NCI-H460 (cell line): ENCODE measurements around the gene TMEM45B. TPM values are rescaled to one million over a fixed set of nuclear protein-coding genes. Genes with fewer than 3 reads are reported as not detected.
"Not testable (repeated sequence)": the region's sequence is repeated elsewhere in the genome, so short reads cannot be mapped to it uniquely, and the experiment has no call there.

Experiments used
- DNase-seq: peaks from one replicate; pipeline ENCODE4 v3.0.0-alpha.2; 2016; ENCODE audit warnings: low read depth; ENCODE audit errors: extremely low read depth
- polyA plus RNA-seq: library from polyadenylated mRNA; depleted of rRNA; stranded (reverse); fragments of >200 nt; gene quantifications from 2 replicates; pipeline ENCODE4 v1.2.3, GENCODE V29; 2014; cell fraction: nucleus; rRNA removed
- total RNA-seq: library from RNA; depleted of rRNA; stranded (reverse); fragments of >200 nt; shearing (Covaris generic); gene quantifications from 2 replicates; pipeline ENCODE4 v1.2.3, GENCODE V29; 2014; rRNA removed

The TMEM45B gene
- not detected in 2 replicates for total RNA-seq
- polyA plus RNA-seq = not detected in 2 replicates

GRCh38 chr11:129815596-129816461 lies at the start of gene TMEM45B:
TMEM45B (plus strand) TSS chr11:129815848; CDS start chr11:129852483, 36,635 bp downstream.
- no peak for DNase-seq

- peak; percentile 9 for DNase-seq
These were observed 48.6 kb upstream of the TMEM45B start for GRCh38 chr11:129766898-129767604.

DNA sequence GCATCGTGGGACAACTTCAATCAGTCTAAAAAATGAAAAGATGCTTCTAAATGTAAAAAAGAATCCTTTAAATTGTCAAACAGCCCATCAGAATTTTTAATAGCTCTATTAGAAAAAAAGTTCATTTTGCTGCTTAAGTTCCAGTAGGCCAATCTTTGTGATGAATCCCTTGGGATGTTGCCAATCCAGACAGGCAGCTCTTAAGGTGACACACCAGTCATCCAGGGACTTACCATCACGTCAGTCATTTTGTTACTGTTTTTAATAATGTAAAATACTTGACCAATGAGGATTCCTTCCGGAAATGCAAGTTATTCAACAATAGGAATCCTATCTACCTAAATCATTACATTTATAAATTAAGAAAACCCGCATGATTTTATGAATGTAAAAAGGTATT lies 47.8 kb upstream of the TMEM45B start:
- no peak for DNase-seq

GRCh38 chr11:129768356-129768755 lies 47.3 kb upstream of the TMEM45B start:
- no peak for DNase-seq

DNA sequence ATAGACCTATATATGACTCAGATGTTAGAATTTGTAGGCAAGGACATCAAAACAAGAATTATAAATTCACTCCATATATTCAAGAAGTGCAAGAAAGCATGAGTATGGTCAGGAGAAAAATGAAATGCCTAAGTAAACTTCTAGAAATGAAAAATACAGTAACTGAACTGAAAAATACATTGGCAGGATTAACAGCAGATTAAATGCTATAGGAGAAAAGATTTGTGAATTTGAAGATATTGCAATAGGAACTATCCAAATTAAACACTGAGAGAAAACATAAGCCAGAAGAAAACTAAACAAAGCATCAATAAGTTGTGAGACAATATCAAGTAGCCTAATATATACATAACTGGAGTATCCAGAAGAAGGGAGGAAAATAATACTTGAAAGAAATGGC lies 46.6 kb upstream of the TMEM45B start:
- no peak for DNase-seq

DNA sequence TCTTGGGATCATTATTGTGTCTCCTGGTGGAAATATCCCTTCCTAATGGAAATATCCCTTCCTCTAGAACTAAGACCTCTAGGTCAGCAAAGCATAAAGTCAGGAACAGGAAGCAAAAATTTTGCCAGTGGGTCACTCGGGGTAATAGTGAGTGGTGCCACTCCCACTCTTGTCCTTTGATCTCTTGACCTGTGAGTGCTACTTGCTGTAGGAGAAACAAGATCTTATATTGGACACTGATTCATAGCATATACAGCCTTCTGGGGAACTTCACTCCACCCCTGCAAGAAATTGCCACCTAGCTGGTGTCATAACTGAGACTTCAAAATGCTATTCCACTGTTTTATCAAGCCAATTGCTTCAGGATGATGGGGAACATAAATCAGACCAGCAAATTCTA lies 44.7 kb upstream of the TMEM45B start:
- DNase-seq = no peak

DNA sequence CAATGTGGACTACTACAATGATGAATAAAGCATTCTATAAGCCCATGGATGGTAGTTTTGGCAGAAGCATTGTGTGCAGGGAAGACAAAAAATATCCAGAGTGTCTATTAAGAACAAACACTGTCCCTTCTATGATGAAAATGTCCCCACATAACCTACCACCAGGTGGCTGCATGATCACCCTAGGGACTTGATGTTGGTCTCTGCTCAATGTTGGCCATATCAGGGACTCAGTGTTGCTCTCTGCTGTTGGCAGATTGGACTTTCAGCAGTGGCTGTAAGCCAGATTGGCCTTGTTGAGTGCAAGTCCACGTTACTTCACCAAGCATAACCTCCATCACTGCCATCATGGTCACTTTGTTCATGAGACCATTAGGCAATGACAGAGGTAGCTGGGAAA lies 44.2 kb upstream of the TMEM45B start:
- DNase-seq = not testable (repeated sequence)

DNA sequence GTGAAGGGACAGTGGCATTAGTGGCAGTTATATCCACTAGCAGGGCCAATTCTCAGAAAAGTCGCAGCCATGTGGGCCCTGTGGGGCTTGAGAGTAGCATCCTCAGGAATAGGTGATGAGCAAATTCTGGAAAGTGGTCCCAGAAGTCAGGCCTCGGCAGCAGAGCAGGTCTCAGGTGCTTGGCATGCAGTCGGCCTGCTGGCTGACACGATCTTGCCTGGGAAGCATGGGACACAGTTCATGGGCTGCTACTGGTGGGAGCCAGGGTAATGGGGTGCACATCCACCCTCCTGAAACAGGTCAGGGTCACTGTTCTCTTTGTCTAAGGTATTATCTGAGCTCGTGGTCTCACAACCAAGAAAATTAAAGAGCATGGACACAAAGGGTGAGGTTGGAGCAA lies 36.8 kb upstream of the TMEM45B start:
- no peak for DNase-seq

DNA sequence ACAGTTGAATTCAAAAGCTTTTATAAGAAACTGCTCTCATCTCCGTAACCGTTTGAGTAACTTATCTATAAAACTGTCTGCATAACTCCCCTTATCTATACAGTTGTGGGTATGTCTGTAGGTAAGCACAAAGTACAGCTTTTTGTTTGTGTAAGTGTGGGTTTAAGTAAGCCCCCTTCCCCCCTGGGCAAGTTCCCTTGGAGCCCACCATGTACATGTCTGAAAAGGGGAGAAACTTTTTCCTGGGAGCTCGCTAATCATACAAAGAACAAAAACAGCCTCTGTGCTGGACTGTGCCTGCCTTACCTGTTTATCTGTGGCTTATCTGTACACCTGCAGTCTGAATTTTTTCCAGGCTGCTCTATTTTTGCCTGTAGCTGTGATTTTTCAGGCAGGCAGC lies 36.3 kb upstream of the TMEM45B start:
- DNase-seq = no peak

DNA sequence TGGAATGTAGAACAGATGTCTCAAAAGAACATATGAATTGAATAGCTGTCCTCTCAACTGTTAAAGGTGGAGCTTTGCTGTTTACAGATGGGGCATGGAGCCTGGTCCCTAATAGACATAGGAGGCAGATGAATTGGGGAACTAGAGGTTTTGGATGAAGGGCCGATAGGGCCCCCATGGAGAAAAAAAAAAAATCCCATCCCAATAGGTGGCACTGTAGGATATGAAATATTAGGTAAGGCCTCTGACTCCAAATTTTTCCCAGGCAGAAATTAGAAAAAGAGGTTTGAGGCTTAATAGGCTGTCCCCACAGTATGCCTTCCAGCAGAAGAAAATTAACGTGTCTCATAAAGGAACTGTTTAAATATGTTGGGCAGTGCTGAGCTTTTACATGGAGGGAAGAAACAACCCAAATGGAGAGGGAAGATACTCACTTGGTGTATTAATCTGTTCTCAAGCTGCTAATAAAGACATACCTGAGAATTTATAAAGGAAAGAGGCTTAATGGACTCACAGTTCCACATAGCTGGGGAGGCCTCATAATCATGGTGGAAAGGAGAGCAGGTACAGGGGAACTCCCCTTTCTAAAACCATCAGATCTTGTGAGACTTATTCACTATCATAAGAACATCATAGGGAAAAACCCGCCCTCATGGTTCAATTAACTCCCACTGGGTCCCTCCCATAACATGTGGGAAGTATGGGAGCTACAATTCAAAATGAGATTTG lies 30.1 kb upstream of the TMEM45B start:
- DNase-seq = peak; percentile 11

DNA sequence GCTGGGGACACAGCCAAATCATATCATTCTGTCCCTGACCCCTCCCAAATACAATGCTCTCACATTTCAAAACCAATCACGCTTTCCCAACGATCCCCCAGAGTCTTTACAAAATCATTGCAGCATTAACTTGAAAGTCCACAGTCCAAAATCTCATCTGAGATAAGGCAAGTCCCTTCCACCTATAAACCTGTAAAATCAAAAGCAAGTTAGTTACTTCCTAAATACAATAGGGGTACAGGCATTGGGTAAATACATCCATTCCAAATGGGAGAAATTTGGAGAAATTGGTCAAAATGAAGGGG lies 29.6 kb upstream of the TMEM45B start:
- not testable (repeated sequence) for DNase-seq

GRCh38 chr11:129787532-129788155 lies 28.0 kb upstream of the TMEM45B start:
- no peak for DNase-seq

DNA sequence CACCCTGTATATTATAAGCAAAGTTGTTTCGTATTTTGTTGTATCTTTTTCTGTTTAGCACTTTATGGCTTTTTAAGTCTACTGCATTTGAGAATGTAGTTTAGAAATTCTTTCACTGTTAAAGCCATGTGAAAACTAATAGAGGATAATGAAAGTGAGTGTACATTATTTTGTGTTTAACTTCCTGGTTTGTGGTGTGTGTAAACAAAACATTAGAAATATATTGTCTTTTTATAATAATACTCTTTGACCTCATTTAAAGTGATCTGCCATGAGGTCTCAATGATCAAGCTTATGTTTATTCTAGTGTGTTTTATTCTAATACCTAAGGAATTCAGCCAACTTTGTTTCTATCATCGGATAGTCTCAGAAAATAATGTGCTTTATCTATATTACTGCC lies 27.4 kb upstream of the TMEM45B start:
- no peak for DNase-seq

DNA sequence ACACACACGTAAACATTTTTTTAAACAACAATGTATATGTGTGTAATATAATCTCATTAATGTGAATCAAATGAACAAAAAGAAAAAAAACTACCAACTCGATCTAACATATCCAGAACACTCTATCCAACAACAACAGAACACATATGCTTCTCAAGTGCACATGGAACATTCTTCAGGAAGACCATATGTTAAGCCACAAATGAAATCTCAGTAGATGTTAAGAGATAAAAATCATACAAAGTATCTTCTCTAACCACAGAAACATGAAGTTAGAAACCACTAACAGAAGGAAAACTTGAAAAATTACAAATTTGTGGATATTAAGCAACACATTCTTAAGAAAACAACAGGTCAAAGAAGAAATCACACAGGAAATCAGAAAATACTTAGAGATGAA lies 25.5 kb upstream of the TMEM45B start:
- DNase-seq = no peak

- no peak for DNase-seq
These were observed 24.1 kb upstream of the TMEM45B start for GRCh38 chr11:129791515-129791914.

DNA sequence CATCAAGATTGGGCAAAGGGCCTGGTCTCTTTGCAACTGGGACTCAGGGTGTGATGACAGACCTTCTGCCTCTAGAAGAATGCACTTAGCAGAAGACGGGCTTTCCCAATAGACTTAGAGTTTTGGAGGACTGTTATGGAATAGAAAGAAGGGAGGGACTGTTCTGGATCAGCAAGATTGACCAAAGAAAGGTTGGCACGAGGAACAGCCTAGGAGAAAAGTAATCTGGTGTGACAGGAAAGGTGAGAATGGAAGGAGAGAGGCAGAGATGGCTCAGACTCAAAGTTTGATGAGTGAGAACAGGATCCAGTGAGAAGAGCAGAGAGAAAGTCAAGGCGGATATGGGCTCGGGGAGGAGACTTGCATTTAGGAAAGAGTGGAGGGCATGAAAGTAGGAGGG lies 23.0 kb upstream of the TMEM45B start:
- no peak for DNase-seq

DNA sequence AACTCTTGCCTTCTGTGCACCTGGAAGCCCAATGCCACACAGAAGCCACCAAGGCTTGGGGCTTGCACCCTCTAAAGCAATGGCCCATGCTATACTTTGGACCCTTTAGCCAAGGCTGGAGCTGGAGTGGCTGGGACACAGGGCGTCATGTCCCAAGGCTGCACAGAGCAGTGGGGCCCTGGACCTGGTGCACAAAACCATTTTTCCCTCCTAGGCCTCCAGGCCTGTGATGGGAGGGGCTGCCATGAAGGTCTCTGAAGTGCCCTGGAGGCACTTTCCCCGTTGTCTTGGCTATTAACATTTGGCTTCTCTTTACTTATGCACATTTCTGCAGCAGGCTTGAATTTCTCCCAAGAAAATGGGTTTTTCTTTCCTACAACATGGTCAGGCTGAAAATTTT lies 20.6 kb upstream of the TMEM45B start:
- no peak for DNase-seq

DNA sequence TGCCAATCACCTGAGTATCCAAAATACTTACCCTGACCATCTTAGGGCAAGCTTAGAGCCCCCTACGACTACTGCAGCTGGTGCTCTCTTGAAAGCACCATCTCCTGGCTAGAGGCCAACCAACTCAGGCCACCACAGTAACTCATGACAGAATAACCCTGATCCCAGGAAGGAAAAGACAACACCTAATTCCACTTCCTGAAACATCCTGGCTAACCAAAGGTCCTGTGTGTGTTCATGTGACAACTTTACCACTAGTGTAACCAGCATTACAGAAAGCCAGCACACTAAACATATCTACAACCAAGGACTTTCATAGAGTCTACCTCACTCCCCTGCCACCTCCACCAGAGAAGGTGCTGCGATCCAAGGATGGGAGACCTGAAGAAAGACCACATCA lies 17.4 kb upstream of the TMEM45B start:
- DNase-seq = no peak

DNA sequence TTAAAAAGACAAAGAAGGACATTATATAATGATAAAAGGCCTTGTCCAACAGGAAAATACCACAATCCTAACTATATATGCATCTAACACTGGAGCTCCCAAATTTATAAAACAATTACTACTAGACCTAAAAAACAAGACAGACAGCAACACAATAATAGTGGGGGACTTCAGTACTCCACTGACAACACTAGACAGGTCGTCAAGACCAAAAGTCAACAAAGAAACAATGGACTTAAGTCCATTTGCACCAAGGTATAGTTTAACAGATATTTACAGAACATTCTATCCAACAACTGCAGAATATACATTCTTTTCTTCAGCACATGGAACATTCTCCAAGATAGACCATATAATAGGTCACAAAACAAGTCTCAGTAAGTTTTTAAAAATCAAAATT lies 15.5 kb upstream of the TMEM45B start:
- DNase-seq = not testable (repeated sequence)

DNA sequence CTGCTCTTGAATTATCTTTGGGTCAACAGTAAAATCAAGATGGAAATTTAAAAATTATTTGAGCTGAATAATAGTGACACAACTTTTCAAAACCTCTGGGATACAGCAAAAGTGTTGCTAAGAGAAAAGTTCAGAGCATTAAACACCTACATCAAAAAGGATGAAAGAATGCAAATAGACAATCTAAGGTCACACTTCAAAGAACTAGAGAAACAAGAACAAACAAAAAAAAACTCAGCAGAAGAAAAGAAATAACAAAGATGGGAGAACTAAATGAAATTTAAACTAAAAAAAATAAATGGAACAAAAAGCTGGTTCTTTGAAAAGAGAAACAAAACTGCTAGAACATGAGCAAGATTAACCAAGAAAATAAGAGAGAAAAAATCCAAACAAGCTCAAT lies 15.0 kb upstream of the TMEM45B start:
- no peak for DNase-seq

DNA sequence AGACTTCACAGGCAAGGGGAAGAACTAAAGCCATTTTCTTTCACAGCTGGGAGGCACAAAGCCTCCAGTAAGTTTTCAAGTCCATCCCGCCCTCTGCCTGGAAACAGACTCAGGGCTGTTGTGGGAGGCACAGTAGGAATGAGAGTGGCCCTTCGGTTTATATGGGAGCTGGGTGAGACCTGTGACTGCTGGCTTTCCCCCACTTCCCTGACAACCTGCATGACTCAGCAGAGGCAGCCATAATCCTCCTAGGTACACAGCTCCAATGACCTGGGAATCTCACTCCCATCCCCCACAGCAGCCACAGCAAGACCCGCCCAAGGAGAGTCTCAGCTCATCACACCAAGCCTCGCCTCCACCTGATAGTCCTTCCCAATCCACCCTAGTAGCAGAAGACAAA lies 12.1 kb upstream of the TMEM45B start:
- no peak for DNase-seq
